ENCODE data around the gene ASB11. TPM values are rescaled to one million over a fixed set of nuclear protein-coding genes. Genes with fewer than 3 reads are reported as not detected.

ASB11 gene
- total RNA-seq = not detected in 2 replicates

GRCh38 chrX:15315509-15315908 is at the start of gene ASB11:
Gene ASB11 (minus strand): TSS chrX:15315640. CDS start chrX:15315605, 35 bp downstream.

GRCh38 chrX:15335135-15336022 is 19.9 kb upstream of the ASB11 start, which contains the start of gene PIGA:
Gene PIGA (minus strand): TSS chrX:15335523. CDS start chrX:15331930, 3,593 bp downstream.

GRCh38 chrX:15269618-15270521 is 45.6 kb downstream of the ASB11 start, which contains the start of gene ASB9:
Gene ASB9 (minus strand): TSS chrX:15270083. CDS start chrX:15269874, 209 bp downstream.

Other genes starting within 250 kb of the ASB11 start
- gene ASB9, start 45.6 kb downstream of the ASB11 start, total RNA-seq = 9.1 and 14.2 TPM in 2 replicates
- 6.5 and 12.1 TPM in 2 replicates for gene PIGA, start 19.9 kb upstream of the ASB11 start, total RNA-seq
- gene VEGFD, start 68.8 kb upstream of the ASB11 start, total RNA-seq = 0.38 and 0.65 TPM in 2 replicates
- 77.7 and 127 TPM in 2 replicates for gene PIR, start 177.7 kb upstream of the ASB11 start, total RNA-seq
- 119 and 162 TPM in 2 replicates for gene BMX, start 185.2 kb upstream of the ASB11 start, total RNA-seq

Data from vein endothelial cell (primary cell).